ENCODE results near the gene RCC2.
"Not testable (repeated sequence)": the region's sequence is repeated elsewhere in the genome, so short reads cannot be mapped to it uniquely, and the experiment has no call there.

- not testable (repeated sequence) for TF ChIP-seq CTCF (tag by site-specific recombination; IDR thresholded peaks at IDR 0.05); ZNF274 (IDR thresholded peaks at IDR 0.05; ENCODE audit: low read length); ZNF274 (tag by site-specific recombination; IDR thresholded peaks at IDR 0.05; ENCODE audit: borderline replicate concordance); IKZF3 (tag by site-specific recombination; IDR thresholded peaks at IDR 0.05); ZBTB26 (tag by site-specific recombination; optimal IDR thresholded peaks at IDR 0.05)
Measured at GRCh38 chr1:17468357-17469265, 29.1 kb upstream of the RCC2 start.

All from HEK293 (cell line).